GM19025 (cell line): Measurements from ENCODE around the gene MRGPRD.
"Not testable (repeated sequence)": the region's sequence is repeated elsewhere in the genome, so short reads cannot be mapped to it uniquely, and the experiment has no call there.

ENCODE experiments used
- ATAC-seq: cut with Tn5 transposase; IDR thresholded peaks from one replicate; pipeline ENCODE4 v1.9.1; 2021; ENCODE audit warnings: mild to moderate bottlenecking, low read depth, moderate library complexity; ENCODE audit not compliant: unreplicated experiment

MRGPRD gene

GRCh38 chr11:69006816-69007215, 26.0 kb upstream of the MRGPRD start:
- no peak for ATAC-seq

GRCh38 chr11:69005631-69006368, 25.0 kb upstream of the MRGPRD start:
- ATAC-seq: no peak

GRCh38 chr11:69005183-69005630, 24.4 kb upstream of the MRGPRD start:
- no peak for ATAC-seq

GRCh38 chr11:69004411-69005182, 23.8 kb upstream of the MRGPRD start:
- ATAC-seq: no peak

GRCh38 chr11:69003866-69004367, 23.1 kb upstream of the MRGPRD start:
- no peak for ATAC-seq

- no peak for ATAC-seq
Observed at GRCh38 chr11:69003301-69003865, 22.6 kb upstream of the MRGPRD start.

- no peak for ATAC-seq
Observed at GRCh38 chr11:69002570-69003231, 21.9 kb upstream of the MRGPRD start.

- ATAC-seq: no peak
Observed at GRCh38 chr11:69002110-69002569, 21.4 kb upstream of the MRGPRD start.

- ATAC-seq: no peak
Observed at GRCh38 chr11:69001243-69002081, 20.7 kb upstream of the MRGPRD start.

- no peak for ATAC-seq
Observed at GRCh38 chr11:69000831-69001242, 20.1 kb upstream of the MRGPRD start.

- ATAC-seq: no peak
Observed at GRCh38 chr11:69000391-69000790, 19.6 kb upstream of the MRGPRD start.

- ATAC-seq: not testable (repeated sequence)
Observed at GRCh38 chr11:68999748-69000355, 19.1 kb upstream of the MRGPRD start.

GRCh38 chr11:68999093-68999747, 18.4 kb upstream of the MRGPRD start:
- no peak for ATAC-seq

GRCh38 chr11:68998390-68998911, 17.7 kb upstream of the MRGPRD start:
- ATAC-seq: no peak

GRCh38 chr11:68997995-68998348, 17.2 kb upstream of the MRGPRD start:
- ATAC-seq: no peak

- no peak for ATAC-seq
Observed at GRCh38 chr11:68997124-68997994, 16.6 kb upstream of the MRGPRD start.

GRCh38 chr11:68996376-68997123, 15.8 kb upstream of the MRGPRD start:
- no peak for ATAC-seq
